HFFc6 (cell line): ENCODE results near the gene LHB. TPM values are rescaled to one million over a fixed set of nuclear protein-coding genes. Genes with fewer than 3 reads are reported as not detected.

Source experiments
- DNase-seq: peaks from one replicate; pipeline ENCODE4 v3.0.0-alpha.2; 2018
- H3K27ac Mint-ChIP-seq: 2 replicates; pipeline ENCODE4 v1.8.0; 2020; ENCODE audit warnings: mild to moderate bottlenecking, mixed read lengths
- H3K27me3 Mint-ChIP-seq: 2 replicates; pipeline ENCODE4 v1.8.0; 2021; ENCODE audit warnings: mild to moderate bottlenecking, moderate library complexity, mixed read lengths; ENCODE audit not compliant: insufficient read depth
- H3K36me3 Mint-ChIP-seq: 2 replicates; pipeline ENCODE4 v1.8.0; 2021; ENCODE audit warnings: low read depth, mixed read lengths
- H3K4me1 Mint-ChIP-seq: 2 replicates; pipeline ENCODE4 v1.8.0; 2020; ENCODE audit warnings: low read depth, mixed read lengths
- H3K4me3 Mint-ChIP-seq: 2 replicates; pipeline ENCODE4 v1.8.0; 2020; ENCODE audit warnings: mild to moderate bottlenecking, moderate library complexity, mixed read lengths
- H3K9me3 Mint-ChIP-seq: 2 replicates; pipeline ENCODE4 v1.8.0; 2020; ENCODE audit warnings: mild to moderate bottlenecking, mixed read lengths
- CTCF ChIP-seq: fragments of 200-600 bp; sonication (generic); IDR thresholded peaks from 2 replicates; pipeline ENCODE4 v1.5.0; 2021; ENCODE audit warnings: antibody characterized with exemption, mild to moderate bottlenecking
- total RNA-seq, 6 experiments: library from RNA; stranded (reverse); fragmentation: NEBNext Ultra II Directional; extraction: Animal tissue kit (Norgen Biotek cat#: 25700); gene quantifications; 2 replicates in 1 of 6; 3 replicates in 5 of 6; pipeline ENCODE4 v1.2.3, GENCODE V29; 2021

LHB gene
- total RNA-seq, 6 experiments from 2014 or later, result 0.46 TPM; not detected in 5

- Mint-ChIP-seq H3K9me3 (no peaks in the 10 kb centered on the region), H3K27me3 (no peaks in the 10 kb centered on the region; the same call in 1 of the 2 replicates), H3K4me3 (no peak overlapping the region), H3K36me3 (peaks cover 33% of the 10 kb centered on the region), H3K27ac (no peak overlapping the region), H3K4me1 (peaks cover 22% of the 10 kb centered on the region)
- peak; percentile 62 for TF ChIP-seq CTCF
- no peak for DNase-seq
These were observed 40.7 kb downstream of the LHB start for GRCh38 chr19:48975947-48976847.

- H3K4me1 Mint-ChIP-seq, result peaks cover 26% of the 10 kb centered on the region
- H3K27me3 Mint-ChIP-seq, result peaks cover 21% of the 10 kb centered on the region
- H3K9me3 Mint-ChIP-seq, result peaks cover 6% of the 10 kb centered on the region
- no peak overlapping the region for H3K27ac Mint-ChIP-seq
- peak; percentile 94 for TF ChIP-seq CTCF
- DNase-seq, result peak; percentile 23
- no peak overlapping the region for H3K4me3 Mint-ChIP-seq
- H3K36me3 Mint-ChIP-seq, result peaks cover 49% of the 10 kb centered on the region
These were observed 45.9 kb downstream of the LHB start for GRCh38 chr19:48970923-48971395.

- TF ChIP-seq CTCF, result no peak
- H3K36me3 Mint-ChIP-seq, result peaks cover 56% of the 10 kb centered on the region
- peak overlapping the region; percentile 40; the same call in 1 of the 2 replicates for H3K27ac Mint-ChIP-seq
- H3K27me3 Mint-ChIP-seq, result peaks cover 28% of the 10 kb centered on the region
- DNase-seq, result no peak
- H3K4me3 Mint-ChIP-seq, result no peak overlapping the region
- H3K9me3 Mint-ChIP-seq, result peaks cover 12% of the 10 kb centered on the region
- peaks cover 26% of the 10 kb centered on the region for H3K4me1 Mint-ChIP-seq
These were observed 46.6 kb downstream of the LHB start for GRCh38 chr19:48970139-48970766.

- peaks cover 33% of the 10 kb centered on the region for H3K27me3 Mint-ChIP-seq
- DNase-seq, result peak; percentile 18
- H3K27ac Mint-ChIP-seq, result peak overlapping the region; percentile 40; the same call in 1 of the 2 replicates
- peaks cover 14% of the 10 kb centered on the region for H3K9me3 Mint-ChIP-seq
- H3K36me3 Mint-ChIP-seq, result peaks cover 56% of the 10 kb centered on the region
- no peak overlapping the region for H3K4me3 Mint-ChIP-seq
- no peak for TF ChIP-seq CTCF
- H3K4me1 Mint-ChIP-seq, result peaks cover 31% of the 10 kb centered on the region
These were observed 47.4 kb downstream of the LHB start for GRCh38 chr19:48969276-48970138.

GRCh38 chr19:48968813-48969218, 48.1 kb downstream of the LHB start:
- TF ChIP-seq CTCF, result no peak
- DNase-seq, result no peak
- Mint-ChIP-seq H3K4me3 (no peak overlapping the region), H3K27me3 (peaks cover 40% of the 10 kb centered on the region), H3K27ac (no peak overlapping the region), H3K9me3 (peaks cover 14% of the 10 kb centered on the region), H3K36me3 (peaks cover 56% of the 10 kb centered on the region), H3K4me1 (peaks cover 38% of the 10 kb centered on the region)
